H9 (cell line): ENCODE results near the gene EML1. TPM values are rescaled to one million over a fixed set of nuclear protein-coding genes. Genes with fewer than 3 reads are reported as not detected.

Experiments
- DNase-seq: peaks from one replicate; pipeline ENCODE4 v3.0.0-alpha.2; 2017
- H2AFZ ChIP-seq: one replicate; pipeline ENCODE4 v1.6.1; 2013; ENCODE audit warnings: mild to moderate bottlenecking, low read length, control low read depth, moderate library complexity
- H2AK5ac ChIP-seq: 2 replicates; pipeline ENCODE4 v1.6.1; 2013; ENCODE audit warnings: low read length, control low read depth, mixed read lengths; ENCODE audit not compliant: insufficient read length
- H2BK120ac ChIP-seq: one replicate; pipeline ENCODE4 v1.6.1; 2013; ENCODE audit warnings: low read depth, mild to moderate bottlenecking, low read length, control low read depth, inconsistent platforms; ENCODE audit not compliant: poor library complexity, severe bottlenecking
- H2BK12ac ChIP-seq: 2 replicates; pipeline ENCODE4 v1.6.1; 2013; ENCODE audit warnings: low read length, control low read depth, mixed read lengths, low read depth; ENCODE audit not compliant: insufficient read length
- H2BK15ac ChIP-seq: 2 replicates; pipeline ENCODE4 v1.6.1; 2013; ENCODE audit warnings: low read depth, low read length, control low read depth
- H2BK20ac ChIP-seq: one replicate; pipeline ENCODE4 v1.6.1; 2013; ENCODE audit warnings: low read depth, mild to moderate bottlenecking, low read length, control low read depth, inconsistent platforms; ENCODE audit not compliant: poor library complexity, severe bottlenecking
- H2BK5ac ChIP-seq: 2 replicates; pipeline ENCODE4 v1.6.1; 2013; ENCODE audit warnings: low read length, control low read depth, mixed read lengths; ENCODE audit not compliant: insufficient read length
- H3K14ac ChIP-seq: 2 replicates; pipeline ENCODE4 v1.6.1; 2013; ENCODE audit warnings: low read length, control low read depth; ENCODE audit not compliant: insufficient read depth
- H3K18ac ChIP-seq: 2 replicates; pipeline ENCODE4 v1.6.1; 2013; ENCODE audit warnings: low read depth, mild to moderate bottlenecking, mixed read lengths, low read length, control low read depth; ENCODE audit not compliant: insufficient read length
- H3K23ac ChIP-seq: 2 replicates; pipeline ENCODE4 v1.6.1; 2013; ENCODE audit warnings: low read length, control low read depth, mixed read lengths, low read depth; ENCODE audit not compliant: insufficient read length
- H3K23me2 ChIP-seq: 2 replicates; pipeline ENCODE4 v1.6.1; 2013; ENCODE audit warnings: low read depth, mild to moderate bottlenecking, mixed read lengths, low read length, control low read depth; ENCODE audit not compliant: insufficient read length, poor library complexity, severe bottlenecking
- H3K27ac ChIP-seq: 2 replicates; pipeline ENCODE4 v1.5.1; 2013; ENCODE audit warnings: low read length, control low read depth, mixed read lengths, low read depth; ENCODE audit not compliant: insufficient read length
- H3K27me3 ChIP-seq: 2 replicates; pipeline ENCODE4 v1.6.1; 2013; ENCODE audit warnings: low read length, control low read depth, inconsistent platforms; ENCODE audit not compliant: insufficient read depth
- H3K4ac ChIP-seq: 2 replicates; pipeline ENCODE4 v1.6.1; 2013; ENCODE audit warnings: low read depth, mild to moderate bottlenecking, control low read depth, inconsistent platforms, low read length, moderate library complexity
- H3K4me1 ChIP-seq: 2 replicates; pipeline ENCODE4 v1.6.1; 2013; ENCODE audit warnings: low read length, control low read depth, inconsistent platforms; ENCODE audit not compliant: insufficient read depth
- H3K4me2 ChIP-seq: 2 replicates; pipeline ENCODE4 v1.6.1; 2013; ENCODE audit warnings: low read length, control low read depth, mixed read lengths; ENCODE audit not compliant: insufficient read length, insufficient read depth
- H3K56ac ChIP-seq: 2 replicates; pipeline ENCODE4 v1.6.1; 2013; ENCODE audit warnings: low read depth, mild to moderate bottlenecking, mixed read lengths, low read length, control low read depth; ENCODE audit not compliant: insufficient read length
- H3K79me1 ChIP-seq: 2 replicates; pipeline ENCODE4 v1.6.1; 2013; ENCODE audit warnings: low read depth, mild to moderate bottlenecking, moderate library complexity, low read length, control low read depth, inconsistent platforms; ENCODE audit not compliant: insufficient read depth, poor library complexity, severe bottlenecking
- H3K79me2 ChIP-seq: 2 replicates; pipeline ENCODE4 v1.6.1; 2013; ENCODE audit warnings: low read length, control low read depth, inconsistent platforms; ENCODE audit not compliant: insufficient read depth
- H3K9ac ChIP-seq: 2 replicates; pipeline ENCODE4 v1.6.1; 2013; ENCODE audit warnings: low read length, control low read depth, mixed read lengths; ENCODE audit not compliant: insufficient read length; ENCODE audit errors: extremely low read depth
- H3K9me3 ChIP-seq: one replicate; pipeline ENCODE4 v1.6.1; 2013; ENCODE audit warnings: low read depth, low read length, inconsistent platforms; ENCODE audit not compliant: control insufficient read depth
- H3T11ph ChIP-seq: one replicate; pipeline ENCODE4 v1.6.1; 2013; ENCODE audit warnings: mild to moderate bottlenecking, low read length, control low read depth, inconsistent platforms
- H4K20me1 ChIP-seq: one replicate; pipeline ENCODE4 v1.6.1; 2013; ENCODE audit not compliant: control insufficient read depth, insufficient read length, insufficient read depth
- H4K5ac ChIP-seq: 2 replicates; pipeline ENCODE4 v1.6.1; 2013; ENCODE audit warnings: low read depth, mild to moderate bottlenecking, mixed read lengths, low read length, control low read depth; ENCODE audit not compliant: insufficient read length
- H4K8ac ChIP-seq: replicated peaks from 2 replicates; pipeline ENCODE4 v1.6.1; 2013; ENCODE audit warnings: low read length, control low read depth, mixed read lengths, low read depth; ENCODE audit not compliant: insufficient read length
- H4K91ac ChIP-seq: 2 replicates; pipeline ENCODE4 v1.6.1; 2013; ENCODE audit warnings: low read depth, mild to moderate bottlenecking, moderate library complexity, mixed read lengths, low read length, control low read depth; ENCODE audit not compliant: insufficient read length
- H3K27ac Mint-ChIP-seq, 3 experiments: 2 replicates in 2 of 3; 3 replicates in 1 of 3; pipeline ENCODE4 v1.8.0; 2020 to 2021; ENCODE audit warnings: mixed read lengths in 3 of 3, mild to moderate bottlenecking in 1 of 3, moderate library complexity in 1 of 3
- H3K27me3 Mint-ChIP-seq: 2 replicates; pipeline ENCODE4 v1.8.0; 2021; ENCODE audit warnings: low read depth, mild to moderate bottlenecking, moderate library complexity, mixed read lengths
- H3K36me3 Mint-ChIP-seq, 3 experiments: 2 replicates in 2 of 3; 3 replicates in 1 of 3; pipeline ENCODE4 v1.8.0; 2020 to 2021; ENCODE audit warnings: low read depth in 3 of 3, mixed read lengths in 3 of 3; ENCODE audit not compliant: insufficient read depth in 1 of 3
- H3K4me1 Mint-ChIP-seq, 2 experiments: 2 replicates each; pipeline ENCODE4 v1.8.0; 2020; ENCODE audit warnings: mixed read lengths in 2 of 2
- H3K4me3 Mint-ChIP-seq, 2 experiments: 2 replicates in 1 of 2; 3 replicates in 1 of 2; pipeline ENCODE4 v1.8.0; 2020 to 2021; ENCODE audit warnings: mild to moderate bottlenecking in 2 of 2, mixed read lengths in 2 of 2, moderate library complexity in 1 of 2
- H3K9me3 Mint-ChIP-seq, 2 experiments: 2 replicates in 1 of 2; 3 replicates in 1 of 2; pipeline ENCODE4 v1.8.0; 2020; ENCODE audit warnings: mild to moderate bottlenecking in 2 of 2, mixed read lengths in 2 of 2, moderate library complexity in 1 of 2
- WGBS: extraction: QIAGEN DNeasy Blood & Tissue Kit; methylation state at CpG from one replicate; pipeline ENCODE4 v1.1.7; 2013; ENCODE audit warnings: missing lambda C conversion rate, low lambda C conversion rate, mixed read lengths; ENCODE audit not compliant: insufficient read length; ENCODE audit errors: extremely low coverage; 5-methylcytosine and 5-hydroxymethylcytosine counted together
- total RNA-seq: library from RNA; stranded (reverse); gene quantifications from 2 replicates; pipeline ENCODE4 v1.2.1, GENCODE V29; 2021
- TF ChIP-seq, protein P1 (sequence below): fragments of 200-600 bp; sonication (generic); conservative IDR thresholded peaks from 3 replicates; pipeline ENCODE4 v1.8.0; 2021; ENCODE audit warnings: antibody characterized with exemption, mild to moderate bottlenecking

EML1 gene
- total RNA-seq, 1 experiment from 2014 or later, result 16.7 TPM

DNA sequence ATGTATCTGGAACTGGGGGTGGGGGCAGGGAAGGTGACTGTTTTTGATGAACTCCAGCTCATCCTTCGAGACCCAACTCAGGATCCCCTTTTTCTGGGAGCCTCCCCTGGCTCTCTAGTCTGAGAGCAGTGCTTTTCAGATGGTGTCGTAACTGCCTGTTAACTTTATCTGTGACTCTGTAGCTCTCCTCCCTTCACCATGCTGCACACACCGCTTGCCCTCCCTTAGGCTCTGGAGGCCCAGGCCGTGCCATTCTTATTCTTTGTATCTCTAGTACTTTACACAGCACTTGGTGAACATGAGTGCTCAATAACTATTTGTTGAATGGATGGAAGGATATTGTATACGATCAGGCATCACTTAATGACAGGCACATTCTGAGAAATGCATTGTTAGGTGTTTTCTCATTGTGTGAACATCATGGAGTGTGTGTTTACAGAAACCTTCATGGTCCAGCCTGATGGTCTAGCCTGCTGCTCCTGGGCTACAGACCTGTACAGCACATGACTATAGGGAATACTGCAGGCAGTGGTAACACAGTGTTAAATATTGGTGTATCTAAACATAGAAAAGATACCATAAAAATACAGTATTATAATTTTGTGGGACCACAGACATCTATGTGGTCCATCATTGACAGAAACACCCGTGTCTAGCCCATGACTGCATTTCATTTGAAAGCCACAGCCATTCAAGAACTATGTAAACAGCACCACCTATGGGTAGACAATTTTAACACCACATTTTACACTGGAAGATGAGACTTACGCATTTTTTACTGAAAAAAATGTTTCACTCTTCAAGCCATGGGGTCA, 91.8 kb downstream of the EML1 start:
- H3K4me1 ChIP-seq, result no peaks in the 10 kb centered on the region; the same call in 1 of the 2 replicates
- no peak overlapping the region for H4K5ac ChIP-seq

More for the DNA sequence above, 91.8 kb downstream of the EML1 start:
- Mint-ChIP-seq H3K27me3 (peaks cover 8% of the 10 kb centered on the region), H3K4me1 (peaks cover 54 to 59% of the 10 kb centered on the region in 2 experiments), H3K4me3 (no peak overlapping the region), H3K36me3 (no peaks in the 10 kb centered on the region; a peak in 2 of 7 replicates), H3K27ac (peak overlapping the region in 1 of 3 experiments; percentile 56; a peak in 1 of 7 replicates), H3K9me3 (no peaks in the 10 kb centered on the region; a peak in 1 of 5 replicates)
- Histone ChIP-seq H2AFZ (no peak overlapping the region), H3K18ac (no peak overlapping the region), H2BK12ac (no peak overlapping the region), H3K27ac (no peak overlapping the region), H2AK5ac (no peak overlapping the region), H2BK15ac (no peak overlapping the region), H3K23ac (no peak overlapping the region), H3K79me2 (no peaks in the 10 kb centered on the region), H3K14ac (no peak overlapping the region), H3T11ph (no peak overlapping the region), H2BK20ac (no peak overlapping the region), H3K23me2 (no peaks in the 10 kb centered on the region), H3K56ac (no peak overlapping the region), H3K9me3 (no peaks in the 10 kb centered on the region), H2BK5ac (no peak overlapping the region), H3K9ac (no peak overlapping the region), H2BK120ac (no peak overlapping the region), H3K4me2 (no peak overlapping the region), H3K79me1 (no peaks in the 10 kb centered on the region), H3K4ac (no peak overlapping the region), H3K27me3 (no peaks in the 10 kb centered on the region), H4K8ac (no peak overlapping the region), H4K20me1 (no peaks in the 10 kb centered on the region), H4K91ac (no peak overlapping the region)
- DNase-seq, result no peak
- WGBS, result no CpG with 5 or more reads among the region's 7 CpGs
- TF ChIP-seq, protein P1, sequence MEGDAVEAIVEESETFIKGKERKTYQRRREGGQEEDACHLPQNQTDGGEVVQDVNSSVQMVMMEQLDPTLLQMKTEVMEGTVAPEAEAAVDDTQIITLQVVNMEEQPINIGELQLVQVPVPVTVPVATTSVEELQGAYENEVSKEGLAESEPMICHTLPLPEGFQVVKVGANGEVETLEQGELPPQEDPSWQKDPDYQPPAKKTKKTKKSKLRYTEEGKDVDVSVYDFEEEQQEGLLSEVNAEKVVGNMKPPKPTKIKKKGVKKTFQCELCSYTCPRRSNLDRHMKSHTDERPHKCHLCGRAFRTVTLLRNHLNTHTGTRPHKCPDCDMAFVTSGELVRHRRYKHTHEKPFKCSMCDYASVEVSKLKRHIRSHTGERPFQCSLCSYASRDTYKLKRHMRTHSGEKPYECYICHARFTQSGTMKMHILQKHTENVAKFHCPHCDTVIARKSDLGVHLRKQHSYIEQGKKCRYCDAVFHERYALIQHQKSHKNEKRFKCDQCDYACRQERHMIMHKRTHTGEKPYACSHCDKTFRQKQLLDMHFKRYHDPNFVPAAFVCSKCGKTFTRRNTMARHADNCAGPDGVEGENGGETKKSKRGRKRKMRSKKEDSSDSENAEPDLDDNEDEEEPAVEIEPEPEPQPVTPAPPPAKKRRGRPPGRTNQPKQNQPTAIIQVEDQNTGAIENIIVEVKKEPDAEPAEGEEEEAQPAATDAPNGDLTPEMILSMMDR, result peak; percentile 94
